ENCODE results near the gene CACNG3.
"Not testable (repeated sequence)": the region's sequence is repeated elsewhere in the genome, so short reads cannot be mapped to it uniquely, and the experiment has no call there.

Gene CACNG3

DNA sequence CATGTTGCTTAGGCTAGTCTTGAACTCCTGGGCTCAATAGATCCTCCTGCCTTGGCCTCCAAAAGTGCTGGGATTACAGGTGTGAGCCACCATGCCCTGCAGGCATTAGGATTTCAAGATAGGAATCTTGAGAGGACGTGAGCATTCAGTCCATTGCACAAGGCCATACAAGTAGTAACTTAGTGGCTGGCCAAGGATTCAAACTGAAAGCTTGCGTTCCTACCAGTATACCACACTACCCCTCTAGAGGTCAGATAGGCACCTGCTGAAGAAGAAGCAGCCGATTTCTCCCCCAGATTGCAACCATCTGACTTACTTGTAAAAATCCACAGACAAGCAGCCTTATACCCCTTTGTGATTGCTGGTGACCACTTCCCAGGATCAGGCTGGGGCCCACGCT is 80.9 kb downstream of the CACNG3 start:
- no peak for DNase-seq

DNA sequence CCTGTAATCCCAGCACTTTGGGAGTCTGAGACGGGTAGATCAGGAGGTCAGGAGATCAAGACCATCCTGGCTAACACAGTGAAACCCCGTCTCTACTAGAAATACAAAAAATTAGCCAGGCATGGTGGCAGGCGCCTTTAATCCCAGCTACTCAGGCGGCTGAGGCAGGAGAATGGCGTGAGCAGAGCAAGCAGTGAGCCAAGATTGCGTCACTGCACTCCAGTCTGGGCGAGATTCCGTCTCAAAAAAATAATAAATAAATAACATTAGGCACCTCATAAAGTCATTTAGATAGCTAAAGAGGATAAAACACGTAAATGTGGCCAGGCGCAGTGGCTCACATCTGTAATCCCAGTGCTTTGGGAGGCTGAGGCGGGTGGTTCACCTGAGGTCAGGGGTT is 87.7 kb downstream of the CACNG3 start:
- not testable (repeated sequence) for DNase-seq

DNA sequence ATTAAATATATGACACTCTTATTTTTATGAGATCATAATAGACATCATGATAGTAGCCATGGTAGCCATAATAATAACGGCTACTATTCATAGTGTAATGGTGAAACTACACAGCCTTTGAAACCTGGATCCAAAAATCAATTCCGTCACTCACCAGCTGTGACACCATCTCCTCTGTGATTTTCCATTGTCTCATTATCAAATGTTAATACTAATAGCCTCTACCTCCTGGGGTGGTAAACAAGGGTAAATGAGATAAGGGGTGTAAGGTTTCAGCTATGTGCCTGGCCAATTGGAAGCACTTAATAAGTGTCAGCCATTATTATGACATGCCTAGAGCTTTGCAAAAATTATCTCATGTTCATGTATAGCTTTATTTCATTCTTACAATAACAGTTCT is 88.6 kb downstream of the CACNG3 start:
- DNase-seq = no peak

DNA sequence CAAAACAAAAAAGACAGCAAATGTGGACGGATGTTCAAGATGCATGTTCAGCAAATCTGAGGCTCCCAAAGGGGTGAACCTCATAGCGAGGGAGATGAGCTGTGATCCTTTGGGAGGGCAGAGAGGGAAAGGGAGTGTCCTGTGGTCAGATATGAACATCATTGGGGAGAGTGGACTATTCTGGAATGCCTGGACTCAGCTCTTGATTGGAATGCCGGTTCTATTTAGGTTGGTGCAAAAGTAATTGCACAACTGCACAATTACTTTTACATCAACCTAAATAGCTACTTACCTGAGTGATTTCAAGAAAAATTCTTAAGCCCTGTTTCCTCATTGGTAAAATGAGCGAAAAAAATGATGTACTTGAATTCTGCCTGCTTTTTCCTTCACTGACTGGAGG is 89.6 kb downstream of the CACNG3 start:
- DNase-seq = no peak

DNA sequence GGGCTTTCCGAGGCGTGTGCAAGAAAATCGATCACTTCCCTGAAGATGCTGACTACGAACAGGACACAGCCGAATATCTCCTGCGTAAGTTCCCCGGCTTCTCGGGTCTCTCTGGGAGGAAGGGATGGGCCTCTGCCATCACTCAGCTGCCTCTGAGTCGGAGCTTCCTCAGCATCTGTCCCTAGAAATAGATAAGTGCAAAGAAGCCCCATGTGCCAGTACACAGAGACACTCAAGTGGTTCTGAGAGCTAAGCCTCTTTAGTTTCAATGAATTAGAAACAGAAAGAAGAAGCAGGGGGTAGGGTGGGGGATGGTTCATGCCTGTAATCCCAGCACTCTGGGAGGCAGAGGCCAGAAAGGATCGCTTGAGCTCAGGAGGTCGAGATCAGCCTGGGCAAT is 90.6 kb downstream of the CACNG3 start:
- peak in 1 of 2 experiments; percentile 11 for DNase-seq

DNA sequence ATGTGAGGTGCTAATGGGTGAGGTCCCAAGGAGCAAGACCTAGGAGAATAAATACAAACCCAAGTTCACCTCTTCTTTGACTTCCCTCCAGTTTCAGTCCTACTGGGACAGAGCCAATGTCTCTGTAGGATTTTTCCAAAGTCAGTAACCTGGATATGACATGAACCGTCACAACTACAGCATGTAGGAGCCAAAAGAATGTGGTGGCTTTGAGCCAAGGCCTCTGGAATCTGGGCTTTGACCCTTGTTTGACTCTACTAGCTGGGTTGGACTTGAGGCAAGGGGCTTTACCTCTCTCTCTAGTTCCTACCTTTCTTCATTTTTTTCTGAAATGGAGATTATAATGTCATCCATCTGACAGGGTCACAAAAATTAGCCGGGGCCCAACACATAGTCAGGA is 91.4 kb downstream of the CACNG3 start:
- no peak for DNase-seq

DNA sequence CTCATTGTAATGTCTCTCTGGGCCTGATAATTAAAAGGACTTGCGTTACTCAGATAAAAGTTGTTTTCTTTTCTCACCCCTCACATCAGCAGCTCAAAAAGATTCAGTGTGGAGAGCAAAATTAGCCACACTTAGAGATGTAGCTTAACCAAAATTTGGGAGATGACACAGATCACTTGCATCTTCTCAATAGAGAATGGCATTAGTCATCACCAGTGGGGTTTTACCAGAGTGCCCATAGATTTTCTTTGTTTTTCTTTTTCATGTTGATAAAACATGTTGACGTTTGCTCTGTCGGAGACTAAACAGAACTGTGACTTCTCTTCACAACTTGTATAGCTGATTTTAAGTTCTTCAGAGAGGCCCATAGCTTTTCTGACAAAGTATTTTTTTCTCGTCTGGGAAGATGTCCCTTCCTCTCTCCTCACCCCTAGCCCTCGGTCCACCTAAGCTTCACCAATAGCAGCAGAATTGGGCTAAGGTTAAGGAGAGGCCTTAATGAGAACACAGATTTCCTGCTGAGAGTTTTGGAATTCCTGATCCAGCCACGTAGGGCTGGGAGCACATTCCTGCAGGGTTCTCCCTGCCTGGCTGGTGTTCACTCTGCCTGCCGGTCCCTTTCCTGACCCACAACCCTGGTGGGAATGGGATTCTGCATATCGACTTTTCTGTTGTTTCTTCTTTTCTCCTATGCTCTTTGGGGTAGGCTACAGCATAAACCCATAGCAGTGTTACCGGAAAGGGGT is 92.6 kb downstream of the CACNG3 start:
- no peak for DNase-seq

DNA sequence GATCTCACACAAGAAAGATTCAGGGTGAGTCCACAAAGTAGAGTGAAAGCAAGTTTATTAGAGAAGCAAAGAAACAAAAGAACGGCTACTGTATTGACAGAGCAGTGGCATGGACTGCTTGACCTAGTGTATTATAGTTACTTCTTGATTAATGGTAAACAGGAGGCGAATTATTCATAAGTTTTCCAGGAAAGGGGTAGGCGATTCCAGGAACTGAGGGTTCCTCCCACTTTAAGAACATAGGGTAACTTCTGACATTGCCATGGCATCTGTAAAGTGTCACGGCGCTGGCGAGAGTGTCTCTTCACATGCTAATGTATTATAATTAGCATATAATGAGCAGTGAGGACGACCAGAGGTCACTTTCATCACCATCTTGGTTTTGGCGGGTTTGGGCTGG is 93.2 kb downstream of the CACNG3 start:
- no peak for DNase-seq

DNA sequence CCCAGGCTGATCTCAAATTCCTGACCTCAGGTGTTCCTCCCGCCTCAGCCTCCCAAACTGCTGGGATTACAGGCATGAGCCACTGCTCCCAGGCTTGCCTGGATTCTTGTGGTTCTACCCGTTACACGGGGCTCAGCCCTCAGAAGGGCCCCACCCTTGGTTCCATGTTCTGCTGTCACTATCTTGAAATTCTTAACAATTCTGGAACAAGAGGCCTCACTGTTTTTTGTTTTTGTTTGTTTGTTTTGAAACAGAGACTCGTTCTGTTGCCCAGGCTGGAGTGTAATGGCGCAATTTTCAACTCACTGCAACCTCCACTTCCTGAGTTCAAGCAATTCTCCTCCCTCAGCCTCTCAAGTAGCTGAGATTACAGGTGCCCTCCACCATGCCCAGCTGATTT is 96.6 kb downstream of the CACNG3 start:
- no peak for DNase-seq

DNA sequence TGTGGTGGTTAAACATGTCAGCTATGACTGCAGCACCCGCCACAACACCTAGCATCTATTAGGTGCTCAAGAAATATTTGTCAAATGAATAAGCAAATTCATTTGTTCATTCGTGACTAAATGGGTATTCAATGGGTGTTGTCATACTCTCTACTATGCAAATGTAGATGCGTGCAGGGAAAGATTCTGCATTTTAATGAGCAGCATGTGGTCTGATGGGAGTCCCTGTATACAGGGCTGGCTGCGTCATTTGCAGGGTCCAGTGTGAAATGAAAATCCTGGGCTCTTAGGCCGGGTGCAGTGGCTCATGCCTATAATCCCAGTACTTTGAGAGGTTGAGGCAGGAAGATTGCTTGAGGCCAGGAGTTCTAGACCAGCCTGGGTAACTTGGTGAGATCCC is 97.5 kb downstream of the CACNG3 start:
- no peak for DNase-seq

DNA sequence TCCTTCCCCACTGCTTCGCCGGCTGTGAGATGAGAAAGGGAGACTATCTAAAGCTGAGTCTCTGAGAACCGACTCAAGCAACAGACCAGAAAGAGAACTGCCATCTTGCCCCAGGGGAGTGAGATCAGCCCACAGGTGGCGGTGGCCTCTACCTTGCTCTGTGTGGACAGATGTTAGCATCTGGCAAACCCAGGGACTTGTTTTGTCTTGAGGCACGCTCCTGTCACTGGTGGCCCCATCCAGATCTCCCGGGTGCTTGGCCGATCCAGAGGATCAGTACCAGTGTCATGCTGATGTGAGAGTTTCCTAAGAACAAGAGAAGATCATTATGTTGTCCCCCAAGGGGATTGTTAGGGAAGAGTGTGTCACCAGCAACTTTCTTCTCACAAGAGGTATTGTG is 101.4 kb downstream of the CACNG3 start:
- DNase-seq = no peak

DNA sequence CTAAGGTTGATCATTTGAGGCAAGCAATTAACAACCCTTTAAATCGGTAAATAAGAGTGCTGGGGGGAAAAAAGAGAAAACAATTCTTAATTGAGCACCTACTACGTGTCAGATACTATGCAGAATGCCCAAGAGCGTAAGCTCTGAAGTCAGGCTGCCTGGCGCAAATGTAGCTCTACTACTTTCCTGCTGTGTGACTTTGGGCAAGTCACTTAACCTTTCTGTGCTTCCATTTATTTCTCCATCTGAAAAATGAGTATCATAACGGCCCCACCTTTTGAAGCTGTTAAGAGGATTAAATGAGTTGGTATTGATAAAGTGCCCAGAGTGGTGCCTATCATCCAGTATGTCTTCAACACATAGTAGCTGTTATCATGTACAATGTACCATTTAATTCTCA is 102.0 kb downstream of the CACNG3 start:
- DNase-seq = no peak

DNA sequence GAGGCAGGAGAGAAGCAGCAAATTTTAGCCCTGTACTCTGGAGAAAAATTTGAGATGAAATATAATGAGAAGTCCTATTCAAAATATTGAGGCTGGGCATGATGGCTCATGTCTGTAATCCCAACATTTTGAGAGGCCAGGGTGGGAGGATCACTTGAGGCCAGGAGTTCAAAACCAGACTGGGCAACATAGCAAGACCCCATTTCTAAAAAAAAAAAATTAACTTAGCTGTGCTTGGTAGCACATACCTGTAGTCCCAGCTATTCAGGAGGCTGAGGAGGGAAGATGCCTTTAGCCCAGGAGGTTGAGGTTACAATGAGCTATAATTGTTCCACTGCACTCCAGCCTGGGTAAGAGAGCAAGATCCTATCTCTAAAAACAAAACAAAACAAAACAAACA is 103.4 kb downstream of the CACNG3 start:
- DNase-seq = no peak

DNA sequence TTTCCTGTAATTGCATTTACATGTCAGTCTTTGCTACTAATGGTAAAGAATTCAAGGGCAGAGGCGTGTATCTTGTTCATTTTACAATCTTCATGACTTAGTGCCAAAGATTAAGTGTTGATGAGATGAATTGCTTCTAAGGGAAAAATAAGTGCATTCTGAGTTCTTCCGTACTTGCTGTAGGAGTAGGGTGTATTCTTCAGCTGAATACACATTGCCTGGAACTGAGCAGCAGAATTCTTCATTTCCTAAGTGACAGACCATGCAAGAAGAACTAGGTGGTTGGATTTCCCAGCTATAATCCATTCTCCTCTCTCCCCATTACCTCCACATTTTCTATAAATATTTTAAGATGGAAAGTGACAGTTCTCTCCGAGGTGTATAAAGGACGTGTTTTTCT is 104.8 kb downstream of the CACNG3 start:
- no peak for DNase-seq

DNA sequence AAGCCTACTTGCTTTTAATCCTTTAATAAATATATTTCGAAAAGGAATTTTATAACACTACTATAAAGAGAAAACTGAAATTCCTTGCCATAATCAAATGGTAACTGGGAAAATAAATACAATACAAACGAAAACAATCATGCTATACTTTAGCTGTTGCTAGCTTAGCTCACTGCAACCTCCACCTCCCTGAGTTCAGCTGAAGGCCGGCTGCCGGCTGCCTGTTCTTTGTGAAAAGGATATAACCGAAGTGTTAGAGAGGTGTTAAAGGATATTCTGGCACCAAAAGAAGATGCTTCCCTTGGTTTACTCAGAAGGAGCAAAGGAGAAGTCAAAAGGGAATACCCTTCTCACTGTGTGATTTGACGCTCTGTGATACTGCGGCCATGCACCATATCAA is 108.5 kb downstream of the CACNG3 start:
- DNase-seq = no peak

DNA sequence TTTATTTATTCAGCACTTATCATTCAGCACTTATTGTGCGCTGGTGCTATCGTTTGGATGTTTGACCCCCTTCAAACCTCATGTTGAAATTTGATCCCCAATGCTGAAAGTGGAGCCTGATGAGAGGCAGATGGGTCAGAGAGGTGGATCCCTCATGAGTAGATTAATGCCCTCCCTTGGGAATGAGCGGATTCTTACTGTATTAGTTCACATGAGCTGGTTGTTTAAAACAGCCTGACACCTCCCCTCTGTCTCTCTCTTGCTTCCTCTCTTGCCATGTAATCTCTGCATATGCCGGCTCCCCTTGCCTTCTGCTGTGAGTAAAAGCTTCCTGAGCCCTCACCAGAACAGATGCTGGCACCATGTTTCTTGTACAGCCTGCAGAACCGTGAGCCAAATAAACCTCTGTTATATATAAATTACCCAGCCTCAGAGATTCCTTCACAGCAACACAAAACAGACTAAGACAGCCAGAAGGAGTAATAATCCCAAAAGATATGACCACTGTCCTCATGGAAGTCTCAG is 111.1 kb downstream of the CACNG3 start:
- DNase-seq = peak; percentile 36 to 66

DNA sequence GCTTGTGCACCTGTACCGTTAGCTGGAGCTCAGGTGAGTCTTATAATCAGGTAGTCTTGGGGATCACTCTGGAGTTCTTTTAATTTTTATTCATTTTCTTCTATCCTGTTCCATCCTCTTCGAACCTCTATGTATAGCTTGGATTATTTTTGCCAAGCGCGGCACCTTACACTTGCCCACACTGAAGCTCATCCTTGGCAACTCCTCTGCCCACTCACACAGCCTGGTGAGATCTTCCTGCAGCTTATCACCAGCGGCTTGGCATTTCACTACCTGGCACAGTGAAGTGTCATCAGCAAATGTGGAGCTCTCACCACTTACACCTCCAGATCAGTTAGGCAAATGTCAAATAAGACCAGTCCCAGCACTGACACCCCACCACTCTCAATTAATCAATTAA is 116.7 kb downstream of the CACNG3 start:
- DNase-seq = no peak

DNA sequence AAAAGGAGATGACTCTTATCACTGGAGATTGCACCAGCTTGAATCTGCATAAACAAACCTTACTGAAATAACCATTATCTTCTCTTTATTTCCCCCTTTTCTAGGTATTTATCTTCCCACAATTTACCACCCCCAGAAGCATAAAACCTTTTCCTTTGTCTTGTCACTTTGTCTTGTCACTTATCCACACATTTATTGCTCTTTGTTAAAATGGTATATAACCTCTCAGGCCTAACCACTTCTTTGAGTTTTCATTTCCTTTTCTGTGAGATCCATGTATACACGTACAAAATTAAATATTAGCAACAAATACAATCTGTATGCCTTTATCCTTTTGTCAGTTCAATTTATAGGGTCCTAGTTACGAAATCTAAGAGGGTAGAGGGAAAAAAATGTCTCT is 122.9 kb downstream of the CACNG3 start:
- no peak for DNase-seq

DNA sequence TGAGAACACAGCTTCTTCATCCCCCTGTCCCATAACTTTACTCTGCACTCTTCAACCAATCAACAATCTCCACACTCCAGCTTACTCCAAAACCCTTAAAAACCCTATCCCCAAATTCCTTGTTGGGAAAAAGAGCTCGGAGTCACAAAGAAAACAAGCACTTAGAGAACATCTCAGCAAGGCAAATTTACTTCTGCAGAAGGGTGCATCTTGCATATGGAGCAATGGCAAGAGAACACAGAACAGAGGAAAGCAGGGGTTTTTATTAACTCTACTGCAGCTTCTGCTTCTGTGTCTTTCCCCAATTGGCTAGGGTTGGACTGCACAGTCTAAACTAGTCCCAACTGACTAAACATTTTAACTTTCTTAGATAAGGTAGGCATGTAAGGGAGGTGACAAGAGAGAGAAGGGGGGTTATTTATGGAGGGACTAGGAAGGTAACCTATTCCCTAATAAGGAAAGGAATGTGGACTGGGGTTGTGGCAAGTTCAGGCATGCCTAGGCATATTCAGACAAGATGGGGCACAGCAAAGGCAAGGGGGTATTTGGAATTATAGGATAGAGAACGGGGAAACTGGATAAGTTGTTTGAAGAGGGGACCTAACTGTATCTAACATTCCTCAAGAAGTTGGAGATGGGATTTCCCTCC is 125.5 kb downstream of the CACNG3 start:
- DNase-seq = no peak

DNA sequence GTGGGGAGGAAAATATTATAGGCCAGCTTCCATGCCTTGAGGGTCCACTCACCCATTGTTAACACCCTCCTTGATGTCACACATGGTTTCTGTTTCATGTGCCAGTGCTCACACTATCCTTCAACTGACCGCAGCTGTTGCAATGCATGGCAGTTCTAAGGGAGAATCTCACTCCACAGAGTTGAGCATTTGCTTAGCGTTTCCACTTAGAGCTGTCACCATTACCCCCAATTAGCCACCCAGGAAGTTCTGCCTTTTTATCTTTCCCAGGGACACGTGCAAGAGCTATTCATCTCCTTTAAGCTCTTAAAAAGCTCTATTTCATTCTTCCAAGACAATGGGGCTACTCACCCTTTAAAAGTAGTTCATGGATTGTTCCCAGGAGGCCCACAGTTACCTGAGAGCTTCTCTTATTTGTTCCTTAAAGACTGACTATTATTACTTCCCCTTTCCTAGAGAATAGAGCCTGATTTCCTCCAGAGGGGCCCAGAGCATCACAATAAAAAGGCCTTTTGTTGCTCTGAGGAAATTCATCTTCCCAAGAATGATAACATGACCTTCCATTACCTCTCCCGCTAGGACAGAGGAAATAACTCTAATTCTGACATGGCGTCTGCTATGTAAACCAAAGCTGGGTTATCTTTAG is 126.8 kb downstream of the CACNG3 start:
- no peak for DNase-seq

DNA sequence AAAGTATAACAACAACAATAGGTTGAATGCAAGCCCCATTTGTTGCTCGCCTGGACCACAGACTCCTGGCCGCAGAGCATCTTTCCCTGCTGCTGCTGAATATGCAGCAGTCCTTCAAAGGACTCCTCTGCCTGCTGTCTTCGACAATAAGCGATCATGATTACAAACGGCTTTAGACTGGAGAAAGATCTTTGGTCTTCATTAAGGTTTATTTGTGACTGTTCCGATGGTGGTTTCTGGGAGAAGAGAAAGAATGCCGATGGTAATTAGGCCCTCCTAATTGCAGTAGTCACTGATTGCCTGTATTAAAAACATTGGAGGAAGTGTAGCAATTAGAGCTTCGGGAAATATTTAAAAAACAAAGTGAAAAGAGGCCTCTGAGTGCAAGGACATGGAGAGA is 138.2 kb downstream of the CACNG3 start:
- DNase-seq = no peak

DNA sequence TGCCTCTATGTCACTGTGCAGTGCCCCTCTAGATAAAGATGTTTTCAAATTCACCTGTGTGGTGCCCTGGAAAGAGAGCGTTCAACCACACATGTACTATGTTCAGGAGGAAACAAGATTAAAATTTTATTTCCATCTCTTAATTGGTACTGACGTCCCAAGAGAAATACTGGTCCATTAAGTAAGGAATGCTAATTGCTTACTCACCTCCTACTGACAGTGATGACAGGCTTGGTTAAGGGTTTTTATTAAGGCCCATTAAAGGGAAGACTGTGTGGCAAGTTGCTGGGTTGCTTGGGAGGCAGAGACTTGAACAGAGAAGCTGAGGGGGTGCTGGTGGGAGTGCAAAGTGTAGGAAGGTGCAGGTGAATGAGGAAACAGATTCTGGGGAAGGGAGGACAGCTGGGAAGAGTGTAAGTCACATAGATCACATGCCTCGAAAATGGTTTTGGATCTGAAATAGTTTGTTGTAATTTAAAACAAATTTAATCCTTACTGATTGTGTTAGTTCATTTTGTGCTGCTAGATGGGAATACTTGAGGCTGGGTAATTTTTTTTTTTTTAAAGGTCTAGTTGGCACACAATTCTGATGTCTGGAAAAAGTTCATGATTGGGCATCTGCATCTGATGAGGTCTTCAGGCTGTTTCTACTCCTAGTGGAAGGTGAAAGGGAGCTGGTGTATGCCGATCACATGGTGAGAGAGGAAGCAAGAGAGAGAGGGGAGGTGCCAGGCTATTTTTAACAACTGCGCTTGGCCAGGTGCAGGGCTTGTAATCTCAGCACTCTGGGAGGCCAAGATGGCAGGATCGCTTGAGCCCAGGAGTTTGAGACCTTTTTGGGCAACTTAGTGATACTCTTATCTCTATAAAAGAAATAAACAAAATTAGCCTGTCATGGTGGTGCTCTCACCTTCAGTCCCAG is 140.5 kb downstream of the CACNG3 start:
- no peak for DNase-seq

DNA sequence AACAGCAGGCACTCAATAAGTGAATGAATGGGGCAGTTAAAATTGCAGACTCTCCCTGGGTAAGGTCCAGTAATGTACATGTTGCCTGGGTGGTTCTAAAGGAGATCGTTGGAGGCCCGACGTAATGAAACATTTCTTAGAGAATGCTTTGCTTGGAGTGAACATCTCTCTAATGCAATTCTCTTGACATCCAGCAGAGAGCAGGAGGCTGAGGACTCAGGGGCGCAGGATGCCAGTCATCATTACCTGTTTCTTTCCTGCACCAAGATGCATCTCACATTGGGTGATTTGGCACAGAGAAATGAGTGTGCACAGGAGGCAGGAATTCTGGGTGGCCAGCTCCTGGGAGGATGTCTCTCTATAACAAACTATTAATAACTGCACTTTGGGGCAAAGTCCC is 152.9 kb downstream of the CACNG3 start:
- DNase-seq = peak in 1 of 2 experiments; percentile 3
